Thoracic aorta (tissue), 2 donors: ENCODE data around the gene SMKR1. TPM values are rescaled to one million over a fixed set of nuclear protein-coding genes. Genes with fewer than 3 reads are reported as not detected.

Experiments used
- ATAC-seq: fragments of 150-250 bp; one replicate; pipeline ENCODE4 v1.8.0; 2017; ENCODE audit warnings: low read depth; ENCODE audit not compliant: insufficient number of reproducible peaks, low FRiP score
- DNase-seq: peaks from one replicate; pipeline ENCODE4 v3.0.0-alpha.2; 2020; ENCODE audit warnings: low spot score
- H3K27ac ChIP-seq, 2 donors: fragments of 200-600 bp; sonication (generic); 1 replicate in 1 of 2; 2 replicates in 1 of 2; pipeline ENCODE4 v1.5.1; 2016; ENCODE audit warnings: mild to moderate bottlenecking in 2 of 2, moderate library complexity in 2 of 2
- H3K27me3 ChIP-seq: fragments of 200-600 bp; sonication (generic); replicated peaks from 2 replicates; pipeline ENCODE4 v1.6.0; 2016; ENCODE audit warnings: mild to moderate bottlenecking; ENCODE audit not compliant: insufficient read depth
- H3K36me3 ChIP-seq: fragments of 200-600 bp; sonication (generic); one replicate; pipeline ENCODE4 v1.5.1; 2016
- H3K4me1 ChIP-seq, 2 donors: fragments of 200-600 bp; sonication (generic); 1 replicate in 1 of 2; 2 replicates in 1 of 2; pipeline versions ENCODE4 v1.5.1 to v1.6.0; 2016; ENCODE audit warnings: low read depth in 2 of 2, mild to moderate bottlenecking in 1 of 2; ENCODE audit not compliant: control insufficient read depth in 1 of 2
- H3K4me3 ChIP-seq: fragments of 200-600 bp; sonication (generic); 2 replicates; pipeline ENCODE4 v1.5.1; 2016; ENCODE audit warnings: mild to moderate bottlenecking
- H3K9me3 ChIP-seq: fragments of 200-600 bp; sonication (generic); 2 replicates; pipeline ENCODE4 v1.5.1; 2016
- total RNA-seq, 2 donors: library from RNA; depleted of rRNA; stranded (reverse); fragments of >200 nt; gene quantifications; one replicate each; pipeline versions ENCODE4 v1.1.0 to v1.2.3, GENCODE V29; 2016
- TF ChIP-seq, protein P1 (sequence below): fragments of 200-600 bp; sonication (generic); IDR thresholded peaks from one replicate; pipeline ENCODE4 v1.5.1; 2019; ENCODE audit warnings: antibody characterized with exemption

SMKR1 gene
- total RNA-seq, 2 donors from 2014 or later: not detected

- no peak overlapping the region for H3K27ac ChIP-seq
- H3K9me3 ChIP-seq: no peaks in the 10 kb centered on the region
- H3K27me3 ChIP-seq: no peaks in the 10 kb centered on the region
- DNase-seq: no peak
- no peaks in the 10 kb centered on the region for H3K4me1 ChIP-seq
- no peak overlapping the region for H3K4me3 ChIP-seq
- H3K36me3 ChIP-seq: no peaks in the 10 kb centered on the region
- ATAC-seq: no peak
- TF ChIP-seq, protein P1, sequence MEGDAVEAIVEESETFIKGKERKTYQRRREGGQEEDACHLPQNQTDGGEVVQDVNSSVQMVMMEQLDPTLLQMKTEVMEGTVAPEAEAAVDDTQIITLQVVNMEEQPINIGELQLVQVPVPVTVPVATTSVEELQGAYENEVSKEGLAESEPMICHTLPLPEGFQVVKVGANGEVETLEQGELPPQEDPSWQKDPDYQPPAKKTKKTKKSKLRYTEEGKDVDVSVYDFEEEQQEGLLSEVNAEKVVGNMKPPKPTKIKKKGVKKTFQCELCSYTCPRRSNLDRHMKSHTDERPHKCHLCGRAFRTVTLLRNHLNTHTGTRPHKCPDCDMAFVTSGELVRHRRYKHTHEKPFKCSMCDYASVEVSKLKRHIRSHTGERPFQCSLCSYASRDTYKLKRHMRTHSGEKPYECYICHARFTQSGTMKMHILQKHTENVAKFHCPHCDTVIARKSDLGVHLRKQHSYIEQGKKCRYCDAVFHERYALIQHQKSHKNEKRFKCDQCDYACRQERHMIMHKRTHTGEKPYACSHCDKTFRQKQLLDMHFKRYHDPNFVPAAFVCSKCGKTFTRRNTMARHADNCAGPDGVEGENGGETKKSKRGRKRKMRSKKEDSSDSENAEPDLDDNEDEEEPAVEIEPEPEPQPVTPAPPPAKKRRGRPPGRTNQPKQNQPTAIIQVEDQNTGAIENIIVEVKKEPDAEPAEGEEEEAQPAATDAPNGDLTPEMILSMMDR: no peak
These were observed 57.2 kb downstream of the SMKR1 start for GRCh38 chr7:129559564-129559963.

DNA sequence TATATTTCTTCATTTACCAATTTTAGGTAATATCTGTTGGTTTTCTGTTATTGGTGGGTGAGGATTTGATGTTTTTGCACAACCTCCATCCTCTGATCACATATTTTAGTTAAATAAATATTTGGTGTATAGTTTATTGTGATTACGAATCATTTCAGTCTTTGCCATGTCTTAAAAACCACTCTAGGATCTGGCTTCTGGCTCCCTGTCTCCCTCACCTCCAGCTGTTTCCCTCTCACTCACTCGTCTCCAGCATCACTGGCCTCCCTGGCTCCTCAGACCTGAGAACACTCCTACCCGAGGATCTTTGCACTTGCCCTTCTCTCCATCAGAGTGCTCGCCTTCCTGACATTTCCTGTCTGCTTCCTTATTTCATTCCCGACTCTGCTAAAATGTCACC, 58.5 kb downstream of the SMKR1 start:
- H3K27ac ChIP-seq: no peak overlapping the region
- no peaks in the 10 kb centered on the region for H3K36me3 ChIP-seq
- H3K4me1 ChIP-seq: no peaks in the 10 kb centered on the region
- no peak overlapping the region for H3K4me3 ChIP-seq
- H3K9me3 ChIP-seq: no peaks in the 10 kb centered on the region
- ATAC-seq: no peak
- no peaks in the 10 kb centered on the region for H3K27me3 ChIP-seq
- TF ChIP-seq, protein P1: no peak
- no peak for DNase-seq

DNA sequence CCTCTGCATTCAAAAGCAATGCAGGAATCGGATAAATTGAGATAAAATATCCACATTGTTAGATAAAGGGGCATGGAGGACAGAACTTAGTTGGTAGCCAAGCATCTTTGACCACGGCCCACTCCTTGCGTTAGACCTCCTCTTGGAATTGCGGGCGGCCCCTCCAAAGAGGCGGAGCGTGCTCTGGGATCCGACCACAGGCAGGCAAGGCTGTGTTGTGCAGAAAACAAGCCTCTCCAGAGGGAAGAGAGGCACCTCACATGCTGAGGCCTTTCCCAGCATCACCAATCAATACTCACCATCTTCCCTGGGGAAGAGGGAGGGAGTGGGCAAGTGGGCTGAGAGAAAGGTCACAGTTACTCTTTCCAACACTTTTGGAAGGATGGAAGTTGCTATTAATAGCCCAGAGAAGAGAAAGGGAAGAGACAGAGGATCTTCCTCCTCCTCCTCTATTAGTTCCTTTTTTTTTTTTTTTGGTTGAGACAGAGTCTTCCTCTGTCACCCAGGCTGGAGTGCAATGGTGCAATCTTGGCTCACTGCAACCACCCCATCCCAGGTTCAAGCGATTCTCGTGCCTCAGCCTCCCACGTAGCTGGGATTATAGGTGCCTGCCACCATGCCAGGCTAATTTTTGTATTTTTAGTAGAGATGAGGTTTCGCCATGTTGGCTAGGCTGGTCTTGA, 59.5 kb downstream of the SMKR1 start:
- Histone ChIP-seq H3K9me3 (no peaks in the 10 kb centered on the region), H3K27ac (no peak overlapping the region), H3K36me3 (no peaks in the 10 kb centered on the region), H3K4me1 (no peaks in the 10 kb centered on the region), H3K4me3 (no peak overlapping the region), H3K27me3 (no peaks in the 10 kb centered on the region)
- TF ChIP-seq, protein P1: no peak
- DNase-seq (no peak), ATAC-seq (no peak)

Other genes starting within 250 kb of the SMKR1 start
- 1 to 10 TPM in 1 of 2 donors, not detected in 1; 1.1 TPM for gene STRIP2, start 68.1 kb upstream of the SMKR1 start, total RNA-seq
- 10 to 100 TPM; 19.2 to 37.6 TPM for gene NRF1, start 109.2 kb downstream of the SMKR1 start, total RNA-seq